ENCODE results near the gene TMEM263.
A peak's percentile ranks its signal among the peaks of the same experiment; 100 is the strongest.

TMEM263 gene

GRCh38 chr12:106950591-106950990, 5.1 kb upstream of the TMEM263 start:
- DNase-seq (ENCODE audit: low spot score) = no peak

DNA sequence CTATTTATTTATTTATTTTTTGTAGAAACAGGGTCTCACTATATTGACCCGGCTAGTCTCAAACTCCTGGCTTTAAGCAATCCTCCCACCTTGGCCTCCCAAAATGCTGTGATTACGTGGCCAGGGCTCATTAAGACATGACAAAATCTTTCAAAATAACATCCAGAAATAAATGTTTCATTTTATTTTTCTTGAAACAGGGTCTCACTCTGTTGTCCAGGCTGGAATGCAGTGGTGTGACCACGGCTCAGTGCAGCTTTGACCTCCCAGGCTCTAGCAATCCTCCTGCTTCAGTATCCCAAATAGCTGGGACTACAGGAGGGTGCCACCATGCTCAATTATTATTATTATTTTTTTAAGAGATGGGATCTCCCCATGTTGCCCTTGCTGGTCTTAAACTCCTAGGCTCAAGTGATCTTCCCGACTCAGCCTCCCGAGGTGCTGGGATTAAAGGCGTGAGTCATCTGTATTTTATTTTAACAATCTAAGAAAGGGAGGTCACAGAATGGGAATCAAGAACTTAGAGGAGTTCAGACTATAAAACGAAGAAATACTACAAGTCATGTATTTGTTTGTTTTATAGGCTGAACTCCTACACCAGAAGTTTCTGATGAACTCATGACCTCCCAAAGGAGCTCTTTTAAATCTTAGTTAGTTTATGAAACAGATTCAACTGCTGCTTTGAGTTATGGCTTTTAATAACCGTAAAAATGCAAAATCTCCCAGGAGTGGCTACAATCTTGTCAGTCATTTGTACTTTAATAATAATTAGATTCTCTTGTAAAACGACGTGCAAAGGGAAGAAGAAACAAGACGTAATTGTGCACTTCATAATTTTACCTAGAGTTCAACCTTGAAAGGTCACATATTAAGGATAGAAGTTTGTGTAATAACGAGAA, 2.1 kb upstream of the TMEM263 start:
- no peak for DNase-seq (ENCODE audit: low spot score)

GRCh38 chr12:106954462-106955376, 988 bp upstream of the TMEM263 start:
- peak; percentile 40 for DNase-seq (ENCODE audit: low spot score)

- peak; percentile 37 for DNase-seq (ENCODE audit: low spot score)
Observed at GRCh38 chr12:106956048-106956578, 406 bp downstream of the TMEM263 start.

GRCh38 chr12:106957583-106957982, 1.9 kb downstream of the TMEM263 start:
- no peak for DNase-seq (ENCODE audit: low spot score)

DNA sequence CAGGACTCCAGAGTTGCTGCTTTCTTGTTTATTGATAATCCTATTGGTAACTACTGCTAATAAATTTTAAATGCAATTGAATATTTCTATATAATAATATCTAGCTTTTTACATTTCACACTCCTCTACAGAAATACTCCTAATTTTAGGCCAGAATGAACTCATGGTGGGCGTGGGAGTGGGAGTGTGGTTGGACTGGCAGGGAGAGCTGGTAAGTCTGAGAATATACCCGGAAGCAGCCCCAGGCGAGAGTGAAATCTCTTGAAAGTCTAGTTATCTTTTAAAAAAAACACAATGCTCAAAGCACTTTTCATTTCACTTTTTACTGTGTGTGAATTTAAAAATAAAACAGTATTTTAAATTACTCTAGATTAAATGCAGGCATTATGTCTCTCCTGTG, 4.7 kb downstream of the TMEM263 start:
- no peak for DNase-seq (ENCODE audit: low spot score)

- DNase-seq (ENCODE audit: low spot score) = no peak
Observed at GRCh38 chr12:106962286-106962685, 6.6 kb downstream of the TMEM263 start.

DNA sequence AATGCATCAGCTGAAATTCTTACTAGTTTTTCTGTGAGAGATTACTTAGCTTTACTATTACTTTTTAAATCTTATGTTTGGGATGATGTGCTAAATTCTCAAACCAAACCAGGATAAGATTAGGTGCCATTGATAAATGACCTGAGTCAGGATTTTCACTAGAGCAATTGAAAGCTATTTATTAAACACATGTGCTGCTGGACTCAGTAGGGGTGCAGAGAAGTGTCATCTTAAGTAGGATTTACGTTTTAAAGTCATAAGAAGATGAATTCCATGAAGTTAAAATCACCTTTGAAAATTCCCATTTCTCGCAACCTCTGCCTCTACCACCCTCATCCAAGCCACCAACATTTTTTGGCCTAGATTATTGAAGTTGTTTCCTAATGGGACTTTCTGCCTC, 8.8 kb downstream of the TMEM263 start:
- no peak for DNase-seq (ENCODE audit: low spot score)

DNA sequence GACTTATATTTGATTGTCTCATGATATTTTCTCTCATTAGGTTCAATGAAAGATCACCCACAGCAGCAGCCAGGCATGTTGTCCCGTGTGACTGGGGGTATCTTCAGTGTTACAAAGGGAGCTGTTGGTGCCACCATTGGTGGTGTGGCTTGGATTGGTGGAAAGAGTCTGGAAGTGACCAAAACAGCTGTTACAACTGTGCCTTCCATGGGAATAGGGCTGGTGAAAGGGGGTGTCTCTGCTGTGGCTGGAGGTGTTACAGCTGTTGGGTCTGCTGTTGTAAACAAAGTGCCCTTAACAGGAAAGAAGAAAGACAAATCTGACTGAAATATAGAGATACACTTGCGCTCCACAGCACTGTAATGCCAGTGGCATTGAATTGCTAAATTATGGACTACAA, 15.4 kb downstream of the TMEM263 start:
- no peak for DNase-seq (ENCODE audit: low spot score)

DNA sequence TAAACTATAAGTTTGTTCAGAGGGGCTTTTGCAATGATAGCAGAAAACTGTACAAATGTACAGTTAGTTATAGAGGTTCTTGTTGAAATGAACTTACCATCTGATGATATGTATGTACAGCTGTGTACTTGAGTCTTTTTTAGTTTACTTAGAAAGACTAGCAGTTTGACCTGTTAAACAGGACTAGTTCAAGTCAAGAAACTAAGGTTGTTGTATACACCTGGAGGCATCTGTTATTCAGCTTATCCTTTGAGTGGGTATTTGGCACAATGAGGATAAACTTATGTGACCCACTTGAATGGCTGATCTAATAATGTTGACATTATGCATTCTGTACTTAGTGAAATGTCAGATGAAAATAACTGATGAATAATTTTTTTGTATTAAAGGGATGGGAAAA, 17.8 kb downstream of the TMEM263 start:
- no peak for DNase-seq (ENCODE audit: low spot score)

GRCh38 chr12:106974511-106974910, 18.8 kb downstream of the TMEM263 start:
- no peak for DNase-seq (ENCODE audit: low spot score)

- DNase-seq (ENCODE audit: low spot score) = no peak
Observed at GRCh38 chr12:106975098-106975497, 19.4 kb downstream of the TMEM263 start.

GRCh38 chr12:106975993-106976658, 20.4 kb downstream of the TMEM263 start:
- DNase-seq (ENCODE audit: low spot score) = peak; percentile 34

DNA sequence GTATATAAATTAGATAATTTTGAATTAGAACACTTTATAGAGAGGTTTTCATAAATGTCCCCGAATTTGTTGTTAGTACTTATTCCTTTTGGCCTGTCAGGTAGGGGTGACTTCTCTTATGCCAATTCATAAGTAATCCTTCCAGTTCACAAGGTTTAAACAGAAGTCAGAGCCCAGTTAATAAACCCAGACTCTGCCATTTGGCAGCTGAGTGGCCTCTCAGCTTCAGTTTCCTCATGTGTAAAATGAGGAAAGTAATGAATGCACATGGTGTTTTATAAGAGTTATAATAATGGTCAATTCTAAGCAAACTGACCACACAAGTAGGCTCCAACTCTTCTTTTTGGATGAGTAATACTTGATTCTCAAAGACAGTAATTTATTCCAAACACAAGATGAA, 21.0 kb downstream of the TMEM263 start:
- no peak for DNase-seq (ENCODE audit: low spot score)

DNA sequence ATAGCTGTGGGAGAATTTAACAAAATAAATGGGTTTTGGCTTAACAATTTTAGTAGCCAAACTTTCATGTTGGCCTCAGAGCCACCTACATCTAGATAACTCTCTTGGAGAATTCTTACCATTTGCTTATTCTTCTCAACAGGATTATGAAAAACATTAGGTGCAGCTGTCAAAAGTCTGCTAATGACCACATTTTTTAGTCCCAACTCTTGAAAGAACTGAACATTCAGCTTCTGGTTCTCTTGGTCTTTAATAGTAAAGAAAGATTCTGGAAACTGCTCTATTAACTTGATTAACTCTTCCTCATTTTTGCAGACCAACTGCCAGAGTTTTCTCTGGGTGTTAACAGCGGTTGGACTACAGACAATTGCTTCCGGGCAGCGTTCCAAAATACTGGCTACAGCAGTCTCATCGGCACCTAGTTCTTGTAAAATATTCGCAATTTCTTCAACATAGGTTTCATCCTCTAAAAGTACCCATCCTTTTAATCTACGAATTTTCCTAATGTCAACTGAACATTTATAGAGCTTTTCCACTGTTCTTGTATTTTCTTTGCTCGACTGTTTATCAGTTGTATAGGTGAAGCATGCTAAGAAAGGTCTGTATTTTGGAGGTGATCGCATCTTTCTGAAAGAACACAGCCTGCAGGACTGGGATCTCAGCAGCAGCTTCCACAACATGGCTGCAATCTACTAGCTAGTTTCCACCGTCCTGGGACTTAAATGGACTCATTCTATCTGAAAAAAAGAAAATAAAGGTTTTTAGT, 22.5 kb downstream of the TMEM263 start:
- DNase-seq (ENCODE audit: low spot score) = peak; percentile 67

DNA sequence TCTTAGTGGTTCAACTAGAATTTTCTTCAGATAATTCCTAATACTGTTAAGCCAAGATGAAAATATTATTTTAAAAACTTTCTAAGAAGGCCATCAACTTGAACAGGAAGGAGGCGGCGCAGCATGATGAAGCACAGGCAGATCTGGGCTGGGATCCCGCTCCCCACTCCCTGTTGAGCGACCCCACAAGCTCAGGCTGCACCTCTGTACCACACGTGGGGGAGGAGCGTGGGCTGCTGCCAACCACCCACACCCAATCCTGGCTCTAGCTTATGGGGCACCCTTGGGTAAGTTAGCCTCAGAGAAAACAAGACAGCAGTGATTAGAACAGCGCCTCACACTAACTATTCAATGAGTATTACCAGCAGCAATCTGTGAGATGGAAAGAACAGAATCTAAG, 25.2 kb downstream of the TMEM263 start:
- no peak for DNase-seq (ENCODE audit: low spot score)

- no peak for DNase-seq (ENCODE audit: low spot score)
Observed at GRCh38 chr12:106981788-106982187, 26.1 kb downstream of the TMEM263 start.

DNA sequence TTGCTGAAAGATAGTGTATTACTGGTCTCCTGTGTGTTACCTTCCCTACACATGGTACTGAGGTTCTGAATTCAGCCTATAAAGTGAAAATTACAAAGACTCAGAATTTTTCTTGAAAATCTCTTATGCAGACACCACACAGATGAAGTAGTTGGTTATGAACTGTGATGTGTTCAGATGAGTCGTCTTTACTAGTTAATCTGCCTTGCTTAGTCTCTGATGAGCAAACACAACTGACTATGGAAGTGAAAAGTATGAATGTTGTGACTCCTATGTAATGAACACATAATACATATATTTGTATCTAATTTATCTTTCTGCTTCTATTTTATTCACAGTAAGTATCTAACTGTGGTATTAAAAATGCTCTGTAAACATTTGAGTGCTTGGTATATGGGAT, 26.5 kb downstream of the TMEM263 start:
- DNase-seq (ENCODE audit: low spot score) = no peak

DNA sequence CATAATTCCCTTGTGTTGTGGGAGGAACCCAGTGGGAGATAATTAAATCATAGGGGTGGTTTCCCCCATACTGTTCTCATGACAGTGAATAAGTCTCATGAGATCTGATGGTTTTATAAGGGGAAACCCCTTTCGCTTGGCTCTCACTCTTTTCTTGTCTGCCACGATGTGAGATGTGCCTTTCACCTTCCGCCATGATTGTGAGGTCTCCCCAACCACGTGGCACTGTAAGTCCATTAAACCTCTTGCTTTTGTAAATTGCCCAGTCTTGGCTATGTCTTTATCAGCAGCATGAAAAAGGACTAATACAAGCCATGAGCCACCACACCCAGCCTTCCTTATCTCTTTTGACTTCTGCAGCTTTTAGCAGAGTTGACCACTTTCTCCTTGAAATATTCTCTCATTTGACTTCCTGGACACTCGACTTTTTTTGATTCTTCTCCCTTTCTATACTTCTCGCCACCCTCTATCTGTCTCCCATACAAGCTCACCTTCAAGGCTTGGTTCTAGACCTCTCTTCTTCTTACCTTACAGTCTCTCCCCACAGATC, 29.0 kb downstream of the TMEM263 start:
- no peak for DNase-seq (ENCODE audit: low spot score)

GRCh38 chr12:106985479-106985878, 29.8 kb downstream of the TMEM263 start:
- DNase-seq (ENCODE audit: low spot score) = no peak

- DNase-seq (ENCODE audit: low spot score) = no peak
Observed at GRCh38 chr12:106986135-106986534, 30.4 kb downstream of the TMEM263 start.

Data from cerebellar cortex (tissue), 1 donor.